SK-N-MC (cell line): ENCODE measurements around the gene SIRT7.

Experiments
- EZH2 ChIP-seq: fragments of 200-600 bp; sonication (generic); IDR thresholded peaks from one replicate; pipeline ENCODE4 v1.6.1; 2017; ENCODE audit warnings: antibody characterized with exemption
- FOXP2 ChIP-seq: optimal IDR thresholded peaks from 2 replicates; pipeline ENCODE3; 2011; ENCODE audit warnings: mild to moderate bottlenecking, moderate library complexity; ENCODE audit not compliant: insufficient read depth; ENCODE audit errors: extremely low read length, control extremely low read depth
- POLR2AphosphoS5 ChIP-seq: IDR thresholded peaks from 2 replicates; pipeline ENCODE4 v1.6.1; 2012; ENCODE audit warnings: mild to moderate bottlenecking, low read depth, low read length, borderline replicate concordance

- TF ChIP-seq EZH2 (no peak), POLR2AphosphoS5 (no peak), FOXP2 (no peak)
Observed at GRCh38 chr17:81888105-81888987, 29.6 kb downstream of the SIRT7 start.
